Prostate gland (tissue), 2 donors: ENCODE data around the gene CAPN5.
A peak's percentile ranks its signal among the peaks of the same experiment; 100 is the strongest.

Experiments
- CTCF ChIP-seq, 4 experiments: fragments of 200-600 bp in 2 of 4; fragments of 450-650 bp in 2 of 4; sonication (generic) in 2 of 4; IDR thresholded peaks; 1 replicate in 3 of 4; 2 replicates in 1 of 4; pipeline ENCODE4 v1.5.1; 2016 to 2019; ENCODE audit warnings: antibody characterized with exemption in 4 of 4, mild to moderate bottlenecking in 2 of 4, moderate library complexity in 2 of 4
- POLR2A ChIP-seq: fragments of 450-650 bp; IDR thresholded peaks from one replicate; pipeline ENCODE4 v1.6.1; 2016; ENCODE audit warnings: antibody characterized with exemption, mild to moderate bottlenecking
- POLR2AphosphoS5 ChIP-seq: sonication (generic); formaldehyde crosslinking; IDR thresholded peaks from one replicate; pipeline ENCODE4 v1.6.1; 2017; ENCODE audit warnings: antibody characterized with exemption

GRCh38 chr11:77127235-77127911 is 60.6 kb downstream of the CAPN5 start:
- no peak for TF ChIP-seq POLR2A
- TF ChIP-seq CTCF (IDR thresholded peaks at IDR 0.05), result peak; percentile 78 to 98 (median 92)
- TF ChIP-seq POLR2AphosphoS5, result no peak
